Right renal cortex interstitium (tissue), 3 donors: ENCODE data around the gene CDC42BPB. TPM values are rescaled to one million over a fixed set of nuclear protein-coding genes. Genes with fewer than 3 reads are reported as not detected.

Experiments
- DNase-seq, 3 donors: peaks; one replicate each; pipeline ENCODE4 v3.0.0-alpha.2; 2013; ENCODE audit warnings: low read depth in 3 of 3, low spot score in 2 of 3
- polyA plus RNA-seq, 3 donors: library from polyadenylated mRNA; unstranded; fragments of 120-200 nt; gene quantifications; one replicate each; pipeline ENCODE4 v1.2.1, GENCODE V29; 2013; ENCODE audit not compliant: insufficient read length in 3 of 3

The CDC42BPB gene
- polyA plus RNA-seq, 3 donors: 69.7 to 74.1 (median 70.4) TPM

DNA sequence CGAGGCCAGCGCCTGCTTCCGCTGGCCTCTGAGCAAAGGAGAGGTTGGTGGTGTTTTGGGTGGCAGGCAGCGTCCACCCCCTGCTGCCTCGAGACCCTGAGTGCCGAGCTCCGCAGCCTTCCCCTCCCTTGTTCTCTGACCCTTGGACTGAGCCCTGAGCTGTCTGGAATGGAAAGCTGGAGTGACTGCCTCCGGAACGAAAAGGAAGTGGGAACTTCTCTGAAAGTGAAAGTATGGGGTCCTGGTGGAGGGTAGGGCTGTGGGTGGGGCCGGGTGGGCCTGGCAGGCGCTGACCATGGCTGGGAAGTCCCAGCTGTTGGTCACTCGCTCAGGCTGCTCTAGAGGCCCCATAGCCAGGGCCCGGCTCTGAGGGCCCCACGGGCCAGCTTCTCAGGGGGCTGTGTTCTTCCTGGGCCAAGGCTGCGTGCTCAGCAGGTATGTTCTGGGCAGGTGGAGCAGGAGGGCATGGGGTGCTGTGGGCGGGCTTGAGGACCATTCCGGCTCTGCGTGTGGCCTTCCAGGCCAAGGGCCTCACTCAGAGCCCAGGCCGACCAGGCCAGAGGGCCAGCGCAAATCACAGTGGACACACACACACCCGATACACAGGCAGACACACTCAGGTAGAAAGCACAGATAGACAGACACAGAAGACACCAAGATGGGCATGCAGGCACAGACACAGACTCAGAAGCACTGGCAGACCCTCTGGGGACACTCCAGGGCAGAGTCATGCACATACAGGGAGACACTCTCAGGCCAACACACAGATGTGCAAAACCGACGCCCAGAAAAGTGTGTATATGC is 37.3 kb upstream of the CDC42BPB start, which contains the start of gene EXOC3L4:
EXOC3L4 (plus strand) TSS at position 320 of the 804 bp plus-strand sequence. CDS start 5,495 bp downstream, outside the sequence.
- DNase-seq: no peak

DNA sequence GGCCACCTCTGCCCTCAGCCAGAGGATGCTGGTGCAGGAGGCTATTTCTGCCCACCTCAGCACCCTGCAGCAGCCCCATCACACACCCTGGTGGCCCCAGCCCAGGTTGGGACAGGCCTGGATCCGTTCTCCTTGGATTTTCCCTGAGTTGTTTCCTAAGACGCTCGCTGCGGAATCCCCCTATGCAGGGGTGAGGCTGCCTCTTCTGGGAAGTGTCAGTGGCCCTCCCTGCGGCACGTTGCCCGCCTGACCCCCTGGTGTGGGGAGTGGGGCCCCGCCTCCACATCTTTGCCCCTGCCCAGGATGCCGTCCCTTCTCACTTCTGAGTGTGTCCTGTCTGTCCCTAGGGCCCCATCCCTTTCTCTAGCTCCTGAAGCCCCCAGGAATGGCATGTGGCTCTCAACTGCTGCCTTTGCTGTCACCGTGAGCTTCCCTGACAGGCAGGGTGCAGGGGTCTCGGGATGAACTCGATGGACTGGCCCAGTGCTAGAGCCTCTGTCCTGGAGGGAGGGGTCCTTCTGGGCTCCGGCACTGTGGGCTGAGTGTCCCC is 36.6 kb upstream of the CDC42BPB start:
- DNase-seq: no peak

DNA sequence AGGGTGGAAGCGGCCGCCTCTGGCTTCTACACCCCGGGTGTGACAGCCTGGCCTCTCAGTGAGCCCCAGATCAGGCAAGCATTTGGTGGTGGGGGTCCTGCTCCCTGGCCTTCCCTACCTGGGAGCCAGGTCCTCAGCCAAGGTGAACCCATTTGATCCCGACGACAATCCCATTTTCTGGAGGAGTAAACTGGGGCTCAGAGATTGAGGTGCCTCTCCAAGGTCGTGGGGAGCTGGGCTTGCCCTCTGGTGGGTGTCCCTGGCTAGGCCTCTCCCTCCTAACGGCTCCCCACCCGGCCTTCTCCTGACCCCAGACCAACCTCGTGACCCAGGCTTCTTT is 34.5 kb upstream of the CDC42BPB start:
- no peak for DNase-seq

DNA sequence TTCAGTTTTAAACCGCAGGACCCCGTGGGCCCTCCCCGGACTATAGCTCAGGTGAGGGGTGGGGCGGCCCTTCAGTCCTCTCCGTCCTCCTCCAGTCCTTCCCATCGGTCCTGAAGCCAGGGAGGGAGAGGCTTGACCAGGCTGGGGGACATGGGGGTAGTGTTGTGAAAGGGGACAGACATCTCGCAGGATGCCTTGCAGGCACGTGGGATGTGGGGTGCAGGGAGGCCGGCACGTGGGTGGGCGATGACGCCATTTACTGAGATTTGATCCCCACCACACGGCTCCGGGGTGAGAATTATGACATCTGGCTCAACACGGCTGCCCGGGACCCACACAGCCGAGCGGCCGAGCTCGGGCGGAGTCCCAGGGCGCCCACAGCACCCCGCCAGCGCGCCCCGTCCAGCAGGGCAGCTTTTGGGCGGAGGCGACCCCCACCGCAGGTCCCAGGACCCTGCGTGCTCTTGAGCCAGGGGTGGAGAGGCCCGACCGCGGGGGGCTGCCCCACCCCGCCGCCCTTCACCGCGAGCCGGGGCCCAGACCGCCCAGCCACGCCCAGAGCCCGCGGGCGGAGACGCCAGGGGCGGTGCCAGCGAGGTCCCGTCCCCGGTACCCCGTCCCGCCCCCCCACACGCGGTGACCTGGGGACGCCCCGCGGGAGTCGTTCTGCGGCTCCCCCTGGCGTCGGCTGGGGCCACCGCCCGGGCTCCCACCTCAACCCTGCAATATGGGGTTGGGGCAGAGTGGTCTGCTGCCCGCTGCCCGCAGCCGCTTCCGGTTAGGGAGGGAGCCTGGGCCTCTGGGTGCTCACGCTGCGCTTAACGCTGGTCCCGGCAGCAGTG is 33.9 kb upstream of the CDC42BPB start:
- no peak for DNase-seq

DNA sequence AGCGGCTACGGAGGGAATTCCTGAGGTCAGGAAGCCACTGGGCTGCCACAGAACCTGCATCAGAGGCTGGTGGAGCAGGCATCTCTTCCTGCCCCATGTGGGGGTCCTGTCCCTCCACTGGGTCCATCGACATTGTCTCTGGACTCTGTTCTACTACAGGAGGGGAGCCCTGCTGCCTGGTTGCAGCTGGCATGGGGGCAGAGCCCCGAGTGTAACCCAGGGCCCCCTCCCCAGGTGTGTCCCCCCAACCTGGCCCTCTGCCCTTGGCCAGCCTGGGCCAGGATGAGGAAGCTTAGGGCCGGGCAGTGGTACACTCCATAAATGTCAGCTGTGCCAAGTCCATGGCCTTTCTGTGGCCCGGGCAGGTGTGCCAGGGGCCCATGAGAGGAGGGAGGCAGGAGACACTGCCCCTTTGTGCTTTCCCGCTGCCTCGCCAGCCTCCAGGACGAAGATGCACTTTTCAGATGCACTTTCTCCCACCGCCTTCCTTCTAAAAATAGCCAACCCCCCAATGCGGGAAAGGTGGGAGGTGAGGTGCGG is 33.2 kb upstream of the CDC42BPB start:
- DNase-seq: no peak

DNA sequence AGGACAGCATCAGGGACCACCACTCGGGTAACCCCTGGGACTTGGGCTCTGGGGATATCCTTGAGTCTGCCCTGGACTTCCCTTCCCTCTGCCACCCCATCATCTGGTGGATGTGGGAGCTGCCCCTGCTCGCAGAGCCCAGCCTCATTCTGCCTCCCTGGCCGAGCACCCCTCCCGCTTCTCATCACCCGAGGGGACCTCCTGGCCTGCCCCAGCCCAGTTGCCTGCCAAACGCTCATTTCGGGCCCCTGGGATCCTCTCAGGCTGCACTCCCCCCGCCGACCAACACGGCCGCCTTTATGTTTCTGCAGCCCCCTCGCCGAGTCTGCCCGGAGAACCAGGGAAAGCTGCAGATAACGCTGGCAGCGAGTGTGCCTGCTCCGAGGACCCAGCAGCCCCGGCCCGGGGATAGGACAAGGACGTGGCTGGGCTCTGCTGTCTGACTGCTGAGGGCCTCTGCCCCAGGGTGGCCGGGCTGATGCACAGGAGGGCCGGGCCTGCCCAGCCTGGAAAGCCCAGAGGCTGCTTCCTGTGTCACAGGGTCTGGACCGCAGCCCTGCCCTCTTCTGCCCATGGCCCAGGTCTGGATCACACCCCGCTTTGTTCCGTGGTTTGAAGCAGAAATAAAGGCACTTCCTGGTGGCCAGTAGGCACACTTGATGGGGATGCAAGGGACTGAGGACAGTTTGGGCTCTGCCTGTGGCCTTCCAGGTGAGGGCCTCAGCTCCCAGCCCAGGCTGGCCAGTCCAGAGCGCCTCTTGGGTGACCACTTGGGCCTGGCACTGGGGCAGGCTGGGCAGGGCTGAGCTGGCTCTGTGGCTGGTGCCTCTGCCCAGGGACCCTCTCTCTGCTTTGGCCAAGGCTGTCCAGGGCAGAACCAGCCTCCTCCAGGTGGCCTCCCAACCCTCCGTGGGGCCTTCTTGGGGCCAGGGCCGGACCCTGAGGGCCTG is 32.3 kb upstream of the CDC42BPB start:
- no peak for DNase-seq

DNA sequence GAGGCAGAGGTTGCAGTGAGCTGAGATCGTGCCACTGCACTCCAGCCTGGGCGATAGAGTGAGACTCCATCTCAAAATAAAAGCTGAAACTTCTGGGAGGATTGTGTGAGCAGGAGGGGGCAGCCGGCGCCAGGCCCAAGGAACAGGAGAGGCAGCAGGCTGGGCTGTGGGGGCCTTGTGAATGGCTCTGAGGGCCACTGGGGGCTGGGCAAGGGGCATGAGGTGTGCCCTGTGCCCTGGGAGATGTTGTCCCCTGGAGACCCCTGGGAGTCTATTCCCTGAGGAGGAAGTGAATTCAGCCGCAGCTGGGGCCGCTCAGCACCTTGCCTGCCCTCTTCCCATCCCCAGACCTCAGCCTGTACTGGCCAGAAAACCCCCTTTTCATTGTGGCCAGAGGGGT is 31.6 kb upstream of the CDC42BPB start:
- no peak for DNase-seq

DNA sequence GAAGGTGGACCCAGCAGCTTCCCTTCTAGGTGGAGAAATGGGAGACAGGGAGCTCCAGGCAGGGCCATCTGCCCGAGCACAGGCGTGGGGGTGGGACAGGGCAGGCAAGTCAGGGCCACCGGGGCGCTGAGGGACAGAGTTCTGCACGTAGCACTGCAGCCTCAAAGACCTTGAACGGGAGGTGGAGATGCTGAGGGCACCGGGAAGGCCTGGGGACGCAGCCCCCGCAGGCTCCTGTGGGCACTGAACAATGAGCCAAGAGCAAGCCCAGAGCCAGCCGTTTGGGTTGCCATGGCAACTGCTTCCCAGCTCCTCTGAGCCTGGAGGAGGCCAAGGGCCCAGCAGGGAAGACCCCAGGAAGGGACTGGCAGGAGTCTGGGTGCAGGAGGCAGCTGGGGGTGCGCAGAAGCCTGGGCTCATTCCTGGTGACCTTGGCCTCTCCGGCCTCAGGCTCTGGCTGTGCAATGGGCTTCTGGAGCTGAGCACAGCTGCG is 30.0 kb upstream of the CDC42BPB start:
- no peak for DNase-seq

DNA sequence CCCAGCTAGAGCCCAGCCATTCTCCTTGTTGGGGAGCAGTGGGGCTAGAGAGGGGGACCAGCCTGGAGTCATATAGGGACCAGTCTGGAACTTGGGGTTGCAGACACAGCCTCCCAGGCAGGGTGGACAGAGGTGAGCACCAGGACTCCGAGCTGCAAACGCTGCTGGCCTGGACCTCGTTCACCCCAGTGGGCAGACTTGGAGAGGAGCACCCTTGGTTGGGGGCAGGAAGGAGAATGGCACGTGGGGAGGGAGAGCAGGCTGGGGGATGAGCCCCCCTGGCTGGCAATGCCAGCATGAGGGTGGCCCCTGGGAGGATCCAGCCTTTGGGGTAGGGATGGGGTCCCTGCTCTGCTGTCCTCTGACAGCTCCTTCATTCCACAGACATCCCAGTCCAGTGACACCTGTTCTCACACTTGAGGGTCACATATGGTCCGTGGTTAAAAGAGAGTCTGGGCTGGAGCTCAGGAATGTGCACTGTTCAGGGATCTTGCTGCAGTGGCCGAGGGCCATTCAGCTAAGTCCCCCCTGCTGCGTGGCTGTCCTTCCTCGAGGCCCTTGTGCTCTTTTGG is 29.5 kb upstream of the CDC42BPB start:
- no peak for DNase-seq

DNA sequence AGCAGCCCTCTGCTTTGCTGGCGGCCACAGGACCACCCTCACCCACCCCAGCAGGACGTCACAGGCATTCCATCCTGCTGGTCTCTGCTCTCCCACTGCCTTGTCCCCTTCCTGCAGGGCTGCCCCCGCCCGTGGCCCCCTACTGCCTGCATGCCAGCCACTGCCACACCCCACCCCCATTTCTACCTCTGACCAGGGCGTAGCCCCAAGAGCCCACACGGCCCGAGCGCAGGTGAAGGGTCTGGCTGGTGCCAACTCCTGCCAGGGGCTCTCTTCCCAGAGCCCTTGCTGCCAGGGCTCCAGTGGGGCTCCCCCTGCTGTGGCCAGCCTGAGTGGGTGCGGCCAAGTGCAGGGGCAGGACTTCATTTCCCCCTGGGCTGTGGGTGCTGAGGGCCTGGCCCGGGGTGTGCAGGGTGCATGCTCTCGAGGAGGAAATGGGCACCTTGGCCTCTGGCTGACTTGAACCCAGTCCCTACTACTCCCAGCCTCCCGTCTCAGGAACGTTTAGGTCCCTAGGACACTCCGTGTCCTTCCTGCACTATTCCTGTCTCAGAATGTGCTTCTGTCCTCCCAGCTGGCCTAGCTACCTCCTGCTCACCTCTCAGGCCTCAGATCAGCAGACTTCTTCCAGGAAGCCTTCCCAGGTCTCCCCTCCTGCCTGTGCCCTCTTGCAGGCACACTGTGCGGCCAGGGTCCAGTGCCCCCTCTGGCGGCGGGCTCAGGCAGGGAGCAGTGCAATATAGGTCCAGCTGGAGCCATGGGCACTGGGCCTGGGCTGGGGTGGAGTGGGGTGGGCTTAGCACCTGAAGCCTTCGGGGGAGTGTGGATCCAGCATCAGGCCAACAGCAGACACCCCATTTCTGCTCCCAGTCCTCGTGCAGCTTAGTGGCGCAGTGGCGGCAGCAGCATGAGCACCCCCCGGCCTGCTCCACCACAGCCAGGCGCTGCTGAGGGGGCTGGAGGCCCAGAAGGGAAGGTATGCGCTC is 28.1 kb upstream of the CDC42BPB start:
- DNase-seq: no peak

DNA sequence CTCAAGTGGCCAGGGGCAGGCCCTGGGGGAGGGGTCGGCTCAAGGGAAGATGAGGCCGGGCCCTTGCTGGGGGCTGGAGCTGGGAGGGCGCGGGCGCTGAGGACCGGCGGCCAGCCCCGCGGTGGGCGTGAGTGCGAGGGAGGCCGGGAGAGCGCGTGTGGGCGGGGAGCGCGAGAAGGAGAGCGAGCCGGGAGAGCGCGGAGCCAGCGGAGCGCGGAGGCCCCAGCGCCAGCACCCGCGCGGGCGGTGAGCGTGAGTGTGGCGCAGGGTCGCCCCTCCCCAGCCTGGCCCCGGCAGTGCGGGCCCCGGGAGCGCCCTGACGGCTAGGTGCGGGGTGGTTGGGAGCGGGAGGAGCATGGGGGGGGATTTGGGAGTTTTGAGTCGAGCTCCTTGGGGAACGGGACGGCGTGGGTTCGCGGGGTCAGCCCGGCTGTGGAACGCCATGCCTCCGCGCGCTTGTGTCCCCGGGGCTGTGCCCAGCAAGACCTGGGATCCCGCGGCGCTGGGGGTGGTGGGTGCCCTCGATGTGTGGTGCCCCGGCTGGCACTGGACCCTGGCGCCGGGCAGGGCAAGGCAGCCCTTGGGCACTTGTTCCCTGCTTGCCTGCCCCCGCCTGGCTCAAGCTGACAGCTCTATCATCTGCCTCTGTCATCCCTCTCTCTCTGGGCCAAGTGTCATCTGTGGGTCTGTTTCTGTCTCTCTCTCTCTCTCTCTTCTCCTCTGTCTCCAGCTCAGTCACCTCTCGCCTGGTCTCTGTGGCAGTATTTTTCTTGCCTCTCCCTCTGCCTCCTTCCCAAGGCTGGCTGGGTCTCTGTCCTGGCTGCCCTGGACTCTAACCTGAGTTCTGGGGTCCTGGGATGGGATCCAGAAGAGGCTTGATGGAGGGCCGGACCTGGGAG is 26.9 kb upstream of the CDC42BPB start, which contains the start of gene LBHD2:
LBHD2 (plus strand) TSS at position 190 of the 899 bp plus-strand sequence. CDS start 1,803 bp downstream, outside the sequence.
- DNase-seq: no peak

DNA sequence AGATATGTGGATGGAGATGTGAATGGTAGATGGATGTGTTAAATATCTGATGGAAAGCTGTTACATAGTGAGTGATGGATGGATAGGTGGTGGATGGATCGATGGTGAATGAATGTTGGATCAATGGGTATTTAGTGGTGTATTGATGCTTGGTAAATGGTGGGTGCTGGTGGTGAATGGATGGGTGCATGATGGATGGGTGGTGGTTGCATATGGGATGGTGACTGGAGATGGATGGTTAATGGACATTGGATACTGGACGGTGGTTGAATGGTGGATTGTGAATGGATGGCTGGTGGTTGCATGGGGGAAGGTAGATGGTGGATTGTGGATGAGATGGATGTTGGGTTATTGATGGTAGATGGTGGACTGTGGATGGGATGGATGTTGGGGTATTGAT is 24.6 kb upstream of the CDC42BPB start:
- no peak for DNase-seq

DNA sequence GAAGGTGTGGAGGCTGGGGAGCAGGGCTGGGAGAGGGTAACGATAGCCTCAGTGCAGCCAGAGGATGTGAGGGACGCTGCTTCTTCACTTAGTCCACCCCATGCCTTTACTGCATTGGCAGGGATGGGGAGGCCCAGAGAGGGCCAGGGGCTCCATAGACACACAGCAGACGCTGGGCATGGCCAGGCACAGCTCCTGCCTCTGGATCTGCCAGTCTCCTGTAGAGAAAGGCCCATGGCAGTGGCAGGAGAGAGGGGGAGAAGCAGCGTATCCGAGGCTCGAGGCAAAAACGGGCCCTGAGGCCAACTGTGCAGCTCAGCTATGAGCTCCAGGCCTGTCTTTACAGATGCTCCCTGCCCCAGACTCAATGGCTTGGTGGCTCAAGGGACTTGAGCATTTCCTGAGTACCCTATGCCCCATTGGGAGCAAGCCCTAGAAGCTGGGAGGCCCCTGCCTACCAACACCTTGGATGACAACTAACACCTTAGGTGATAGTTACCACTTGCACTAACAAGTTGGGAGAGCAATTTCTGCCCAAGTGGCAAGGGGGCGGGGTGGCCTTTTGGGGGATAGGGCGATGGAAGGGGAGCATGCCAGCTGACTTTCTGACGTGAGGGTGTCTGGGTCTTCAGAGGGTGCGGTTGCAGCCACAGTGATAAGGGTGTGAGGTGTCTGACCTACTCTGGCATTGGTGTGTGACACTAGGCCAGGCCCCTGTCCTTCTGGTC is 21.7 kb upstream of the CDC42BPB start:
- DNase-seq: no peak

DNA sequence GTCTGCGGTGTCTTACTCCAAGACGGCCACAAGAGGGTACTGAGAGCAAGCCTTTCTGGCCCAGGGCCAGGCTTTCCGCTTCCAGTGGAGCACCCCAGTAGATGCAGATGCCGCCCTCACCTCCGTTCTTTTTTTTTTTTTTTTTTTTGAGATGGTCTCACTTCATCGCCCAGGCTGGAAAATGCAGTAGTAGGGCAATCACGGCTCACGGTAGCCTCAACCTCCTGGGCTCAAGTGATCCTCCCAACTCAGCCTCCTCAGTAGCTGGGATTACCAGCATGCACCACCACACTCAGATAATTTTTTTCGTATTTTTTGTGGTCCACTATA is 21.0 kb upstream of the CDC42BPB start:
- peak in 2 of 3 donors; percentile 62 to 64 for DNase-seq

DNA sequence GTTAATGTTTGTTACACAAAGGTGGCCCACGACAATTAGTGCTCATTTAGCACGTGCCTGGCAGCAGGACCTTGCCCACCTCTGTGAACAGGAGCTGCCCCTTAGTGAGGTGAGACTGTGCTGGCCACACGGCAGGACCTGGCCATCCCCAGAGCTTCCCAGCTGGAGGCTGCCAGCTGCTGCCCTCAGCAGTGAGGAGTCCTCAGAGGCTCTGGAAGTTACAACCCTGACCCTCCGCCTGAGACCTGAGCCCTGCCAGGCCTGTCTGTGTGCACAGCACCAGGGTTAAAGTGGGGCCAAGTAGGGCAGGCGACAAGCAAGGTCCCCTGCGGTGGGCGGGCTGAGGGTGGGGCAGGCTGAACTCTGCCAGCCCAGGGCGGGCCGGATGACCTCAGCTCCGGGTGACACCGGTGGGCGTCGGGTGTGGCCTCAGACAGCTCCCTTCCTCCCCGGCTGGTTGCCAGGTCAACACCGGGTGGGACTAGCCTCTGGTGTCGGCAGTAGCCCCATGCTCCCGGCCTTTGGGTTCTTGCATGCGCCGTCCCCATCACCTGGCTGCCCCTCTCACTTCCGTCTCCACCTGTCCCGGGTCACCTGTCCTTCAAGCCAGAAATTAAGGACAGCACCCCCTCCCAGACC is 17.5 kb upstream of the CDC42BPB start:
- DNase-seq: no peak
